Stimulated activated naive CD4-positive, alpha-beta T cell treated with Interleukin-2 at 50 U/mL for 16 hours (primary cell): ENCODE data around the gene PACRG.

ENCODE experiments used
- DNase-seq: peaks from one replicate; lab custom pipeline; 2025; lab: John Stamatoyannopoulos, UW

Gene PACRG

GRCh38 chr6:163085861-163086623, 358.3 kb downstream of the PACRG start:
- DNase-seq: no peak

- no peak for DNase-seq
Measured at GRCh38 chr6:163086624-163086920, 358.8 kb downstream of the PACRG start.

GRCh38 chr6:163087981-163088380, 360.2 kb downstream of the PACRG start:
- DNase-seq: no peak

GRCh38 chr6:163092876-163093275, 365.1 kb downstream of the PACRG start:
- no peak for DNase-seq

GRCh38 chr6:163094881-163095280, 367.1 kb downstream of the PACRG start:
- no peak for DNase-seq

GRCh38 chr6:163095401-163095800, 367.6 kb downstream of the PACRG start:
- DNase-seq: no peak

GRCh38 chr6:163098827-163099479, 371.2 kb downstream of the PACRG start:
- no peak for DNase-seq

- DNase-seq: no peak
Measured at GRCh38 chr6:163099621-163100171, 371.9 kb downstream of the PACRG start.

GRCh38 chr6:163100259-163100658, 372.5 kb downstream of the PACRG start:
- no peak for DNase-seq

- no peak for DNase-seq
Measured at GRCh38 chr6:163113358-163113962, 385.7 kb downstream of the PACRG start.

- no peak for DNase-seq
Measured at GRCh38 chr6:163118941-163119340, 391.2 kb downstream of the PACRG start.

- no peak for DNase-seq
Measured at GRCh38 chr6:163120223-163120622, 392.4 kb downstream of the PACRG start.

GRCh38 chr6:163121270-163121669, 393.5 kb downstream of the PACRG start:
- DNase-seq: no peak

GRCh38 chr6:163122365-163122764, 394.6 kb downstream of the PACRG start:
- no peak for DNase-seq

- no peak for DNase-seq
Measured at GRCh38 chr6:163123098-163123497, 395.3 kb downstream of the PACRG start.

- no peak for DNase-seq
Measured at GRCh38 chr6:163126741-163127140, 399.0 kb downstream of the PACRG start.

GRCh38 chr6:163127587-163127986, 399.8 kb downstream of the PACRG start:
- DNase-seq: no peak

GRCh38 chr6:163128324-163128723, 400.6 kb downstream of the PACRG start:
- no peak for DNase-seq

- no peak for DNase-seq
Measured at GRCh38 chr6:163132050-163132750, 404.4 kb downstream of the PACRG start.

- no peak for DNase-seq
Measured at GRCh38 chr6:163133017-163133416, 405.2 kb downstream of the PACRG start.

GRCh38 chr6:163133691-163134090, 405.9 kb downstream of the PACRG start:
- no peak for DNase-seq

GRCh38 chr6:163136681-163137397, 409.1 kb downstream of the PACRG start:
- no peak for DNase-seq
